Sigmoid colon (tissue), 4 donors: ENCODE data around the gene DICER1.

Experiments
- EP300 ChIP-seq, 4 donors: sonication (generic); formaldehyde crosslinking; IDR thresholded peaks; one replicate each; pipeline ENCODE4 v1.6.1; 2017; ENCODE audit warnings: antibody characterized with exemption in 4 of 4
- POLR2AphosphoS5 ChIP-seq, 4 donors: sonication (generic); formaldehyde crosslinking; IDR thresholded peaks; one replicate each; pipeline ENCODE4 v1.6.1; 2017; ENCODE audit warnings: antibody characterized with exemption in 4 of 4
- TF ChIP-seq, protein P1 (sequence below), 4 experiments: fragments of 450-650 bp in 3 of 4; fragments of 200-600 bp in 1 of 4; IDR thresholded peaks; one replicate each; pipeline ENCODE4 v1.5.1; 2016 to 2019; ENCODE audit warnings: antibody characterized with exemption in 4 of 4, mild to moderate bottlenecking in 3 of 4, moderate library complexity in 2 of 4

DNA sequence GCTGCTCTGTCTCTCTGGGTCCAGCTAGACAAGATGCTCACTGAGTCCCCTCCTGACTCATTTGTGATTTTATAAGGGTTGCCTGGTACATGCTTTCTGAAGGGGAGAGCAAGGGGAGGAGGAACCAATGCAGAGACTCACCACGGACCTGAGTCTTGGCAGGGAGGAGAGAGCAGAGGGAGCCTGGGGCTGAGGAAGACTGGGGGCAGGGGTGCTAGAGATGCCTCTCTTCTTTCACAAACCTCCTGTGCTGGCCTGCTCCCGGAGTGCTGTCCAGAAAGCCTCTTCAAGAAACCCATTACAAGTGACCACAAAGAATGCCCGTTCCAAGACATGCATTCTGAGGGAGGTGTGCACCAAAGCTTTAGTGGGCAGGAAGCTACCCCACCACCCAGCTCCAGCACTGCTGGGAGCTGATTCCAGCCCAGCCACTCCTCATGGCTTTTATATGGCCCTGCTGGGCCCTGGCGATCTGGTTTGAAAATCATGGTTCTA is 33.1 kb upstream of the DICER1 start:
- TF ChIP-seq, protein P1, sequence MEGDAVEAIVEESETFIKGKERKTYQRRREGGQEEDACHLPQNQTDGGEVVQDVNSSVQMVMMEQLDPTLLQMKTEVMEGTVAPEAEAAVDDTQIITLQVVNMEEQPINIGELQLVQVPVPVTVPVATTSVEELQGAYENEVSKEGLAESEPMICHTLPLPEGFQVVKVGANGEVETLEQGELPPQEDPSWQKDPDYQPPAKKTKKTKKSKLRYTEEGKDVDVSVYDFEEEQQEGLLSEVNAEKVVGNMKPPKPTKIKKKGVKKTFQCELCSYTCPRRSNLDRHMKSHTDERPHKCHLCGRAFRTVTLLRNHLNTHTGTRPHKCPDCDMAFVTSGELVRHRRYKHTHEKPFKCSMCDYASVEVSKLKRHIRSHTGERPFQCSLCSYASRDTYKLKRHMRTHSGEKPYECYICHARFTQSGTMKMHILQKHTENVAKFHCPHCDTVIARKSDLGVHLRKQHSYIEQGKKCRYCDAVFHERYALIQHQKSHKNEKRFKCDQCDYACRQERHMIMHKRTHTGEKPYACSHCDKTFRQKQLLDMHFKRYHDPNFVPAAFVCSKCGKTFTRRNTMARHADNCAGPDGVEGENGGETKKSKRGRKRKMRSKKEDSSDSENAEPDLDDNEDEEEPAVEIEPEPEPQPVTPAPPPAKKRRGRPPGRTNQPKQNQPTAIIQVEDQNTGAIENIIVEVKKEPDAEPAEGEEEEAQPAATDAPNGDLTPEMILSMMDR (IDR thresholded peaks at IDR 0.05): no peak
- TF ChIP-seq POLR2AphosphoS5 (IDR thresholded peaks at IDR 0.05): no peak
- no peak for TF ChIP-seq EP300 (IDR thresholded peaks at IDR 0.05)
